ENCODE results near the gene UVRAG.

UVRAG gene

DNA sequence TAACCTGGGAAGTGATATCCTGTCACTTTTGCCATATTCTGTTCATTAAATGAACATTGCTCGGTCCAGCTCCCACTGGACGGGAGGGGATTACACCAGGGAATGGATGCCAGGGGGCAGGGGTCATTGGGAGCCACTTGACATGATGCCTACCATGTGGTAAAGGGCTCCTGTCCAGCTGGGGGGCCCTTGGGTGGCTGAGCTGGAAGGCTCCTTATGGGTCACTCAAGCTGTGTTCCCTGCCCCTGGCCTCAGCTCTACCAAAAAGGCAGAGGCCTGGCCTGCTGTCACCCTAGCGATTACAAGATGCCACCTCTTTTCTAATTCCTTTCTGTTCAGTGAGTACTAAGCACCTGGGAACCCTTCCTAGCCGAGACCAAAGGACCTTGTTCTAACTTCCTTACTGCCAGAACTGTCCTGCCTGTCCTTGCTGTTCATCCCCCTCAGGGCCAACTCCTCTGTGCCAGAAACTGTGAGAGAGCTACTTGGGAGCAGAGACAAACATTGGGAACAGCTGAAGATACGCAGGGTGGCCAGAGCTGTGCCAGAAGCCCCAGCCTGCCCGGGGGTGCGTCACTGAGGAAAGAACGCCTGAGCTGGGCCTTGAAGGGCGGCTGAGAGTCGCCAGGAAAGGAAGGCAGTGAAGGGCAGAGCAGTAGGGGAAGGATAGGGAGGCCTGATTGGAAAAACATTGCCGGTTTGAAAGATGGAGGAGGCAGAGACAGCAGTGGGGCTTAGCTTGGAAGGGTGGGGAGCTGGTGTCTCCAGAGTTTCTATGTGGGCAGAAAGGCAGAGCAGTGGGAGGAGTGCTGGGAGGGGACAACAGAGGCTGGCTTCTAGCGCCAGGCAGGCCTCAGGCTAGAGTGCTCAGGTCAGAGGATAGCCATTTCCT lies 12.7 kb upstream of the UVRAG start:
- DNase-seq, result peak in 2 of 10 donors; percentile 67 to 88
- intact Hi-C loops (cut with DNase I), result loop anchor here (2.0 to 5.0 kb wide), 2 partner anchors 351 to 515 kb away; no protein-coding TSS in a partner anchor

DNA sequence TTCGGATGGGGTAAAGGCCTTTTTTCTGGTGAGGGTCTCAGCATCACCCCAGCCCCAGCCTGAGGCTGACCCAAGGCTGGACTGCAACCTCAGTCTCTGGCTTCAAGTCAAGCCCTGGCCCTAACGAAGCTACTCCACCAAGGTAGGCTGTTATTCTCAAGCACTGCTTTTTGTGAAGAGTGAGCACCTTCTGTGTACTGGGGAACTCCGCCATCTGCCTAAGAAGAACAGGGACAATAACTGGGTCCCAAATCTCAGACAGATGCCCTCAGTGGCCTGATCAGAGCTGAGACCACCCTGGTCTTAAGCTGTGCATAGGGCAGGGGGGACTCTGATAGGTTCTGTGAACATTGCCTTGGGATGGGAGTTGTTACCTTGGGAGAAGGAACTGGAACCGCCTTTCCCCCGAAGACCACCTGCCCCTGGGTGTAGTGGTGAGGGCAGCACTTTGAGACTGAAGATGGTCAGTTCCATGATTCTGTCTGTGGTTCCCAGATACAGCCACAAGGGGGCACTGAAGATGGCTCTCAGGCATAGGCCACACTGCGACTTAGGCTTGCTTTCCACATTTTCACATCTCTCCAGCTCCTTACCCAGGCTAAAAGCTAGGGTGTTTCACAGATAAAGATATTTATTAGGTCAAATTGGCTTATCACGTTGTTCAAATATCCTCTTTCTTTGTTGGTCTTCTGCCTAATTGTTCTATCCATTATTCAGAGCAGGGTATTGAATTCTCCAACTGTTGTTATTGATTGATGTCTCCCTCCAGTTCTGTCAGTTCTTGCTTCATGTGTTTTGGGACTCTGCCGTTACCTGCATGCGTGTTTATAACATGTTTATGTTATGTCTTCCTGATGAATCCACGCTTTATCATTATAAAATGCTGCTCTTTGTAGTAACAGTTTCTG lies 11.8 kb upstream of the UVRAG start:
- intact Hi-C loops (cut with DNase I), result loop anchor here (1.0 to 5.0 kb wide), 3 partner anchors 65 to 514 kb away; no protein-coding TSS in a partner anchor
- DNase-seq, result peak in 9 of 10 donors; percentile 38 to 93 (median 83)

DNA sequence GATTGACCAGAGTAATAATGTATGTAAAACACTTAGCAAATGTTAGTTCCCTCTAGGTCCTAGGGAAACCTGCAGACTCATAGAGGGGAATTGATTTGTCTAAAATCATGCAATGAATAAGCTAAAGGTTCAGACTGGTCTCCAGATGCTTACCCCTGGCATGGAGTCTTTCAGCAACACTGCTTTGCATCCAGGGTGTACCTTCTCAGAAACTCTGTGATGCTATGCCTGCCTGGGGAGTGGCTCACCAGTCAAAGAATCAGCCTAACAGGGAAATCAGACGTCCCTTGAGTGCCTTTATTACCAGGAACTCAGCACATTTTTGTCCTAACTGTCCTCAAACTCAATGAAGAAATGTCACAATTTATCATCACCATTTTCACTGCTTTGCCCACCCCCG lies 5.9 kb upstream of the UVRAG start:
- intact Hi-C loops (cut with DNase I), result no loop called here
- no peak for DNase-seq

DNA sequence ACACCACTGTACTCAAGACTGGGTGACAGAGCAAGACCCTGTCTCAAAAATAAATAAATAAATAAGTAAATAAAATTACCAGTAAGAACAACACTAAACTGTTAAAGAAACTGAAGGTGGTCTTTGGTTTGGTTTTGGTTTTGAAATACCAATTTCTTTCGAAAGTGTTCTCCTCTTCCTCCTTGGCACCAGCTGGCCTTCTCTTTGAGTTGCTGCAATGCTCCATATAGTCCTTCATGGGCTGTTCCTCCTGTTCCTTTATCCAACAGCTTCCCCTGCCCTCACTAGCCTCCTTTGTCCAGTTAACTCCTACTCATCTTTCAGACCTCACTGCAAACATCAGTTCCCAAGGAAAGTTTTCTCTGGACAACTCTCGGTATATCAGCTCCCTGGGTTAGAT lies 5.0 kb upstream of the UVRAG start:
- no peak for DNase-seq
- intact Hi-C loops (cut with DNase I), result no loop called here

DNA sequence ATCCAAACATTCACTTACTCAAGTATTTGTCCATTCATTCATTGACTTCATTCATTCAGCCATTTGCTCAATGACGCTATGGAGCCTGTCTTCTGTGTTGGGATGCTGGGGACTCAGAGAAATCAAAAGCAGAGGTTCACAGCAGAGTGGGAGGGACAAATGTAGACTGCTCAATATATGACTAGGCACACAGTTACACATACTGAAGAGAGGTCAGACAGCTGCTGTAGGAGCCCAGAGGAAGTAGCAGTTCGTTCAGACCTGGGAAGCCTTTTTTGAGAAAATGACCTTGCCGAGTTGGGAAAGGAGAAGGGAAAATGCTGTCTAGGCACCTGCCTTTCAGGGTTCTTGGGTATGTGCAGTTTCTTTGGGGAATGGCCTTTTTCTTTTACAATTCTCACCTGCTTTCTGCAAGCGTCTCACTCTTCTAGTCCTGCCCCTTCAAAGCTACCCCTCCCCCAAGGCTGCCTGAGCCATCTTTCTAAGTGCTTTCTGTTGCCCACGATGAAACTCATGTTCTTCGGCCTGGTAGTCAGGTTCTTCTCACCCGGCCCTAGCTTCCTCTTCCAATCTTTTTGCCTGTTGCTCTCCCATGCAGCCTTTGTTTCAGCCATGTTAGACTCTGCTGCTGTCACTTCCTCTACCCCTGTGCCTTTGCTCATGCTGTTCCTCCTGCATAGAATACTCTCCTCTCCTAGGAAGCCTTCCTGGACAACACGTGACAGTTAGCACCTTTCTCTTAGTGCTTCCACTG lies 4.2 kb upstream of the UVRAG start:
- intact Hi-C loops (cut with DNase I), result no loop called here

DNA sequence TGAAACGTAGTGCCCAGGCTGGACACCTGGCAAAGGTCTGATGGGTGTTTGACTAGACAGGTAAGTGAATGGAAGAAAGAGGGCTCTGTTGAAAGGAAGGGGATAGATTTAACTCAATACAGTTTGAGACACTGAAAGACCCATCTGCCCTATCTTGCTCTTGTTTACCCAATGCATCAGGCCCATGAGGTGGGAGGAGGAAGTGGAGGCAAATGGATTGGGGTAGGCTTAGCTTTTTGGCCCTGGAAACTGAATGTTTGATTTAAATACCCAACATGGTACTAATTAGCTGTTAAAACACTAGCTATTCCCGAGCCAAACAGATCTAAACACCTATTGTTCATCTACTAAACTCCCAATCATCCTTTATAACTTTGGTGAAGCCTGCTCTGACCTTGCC lies 3.5 kb upstream of the UVRAG start:
- intact Hi-C loops (cut with DNase I), result no loop called here

More for the DNA sequence above, 4.2 kb upstream of the UVRAG start:
- no peak for DNase-seq

DNA sequence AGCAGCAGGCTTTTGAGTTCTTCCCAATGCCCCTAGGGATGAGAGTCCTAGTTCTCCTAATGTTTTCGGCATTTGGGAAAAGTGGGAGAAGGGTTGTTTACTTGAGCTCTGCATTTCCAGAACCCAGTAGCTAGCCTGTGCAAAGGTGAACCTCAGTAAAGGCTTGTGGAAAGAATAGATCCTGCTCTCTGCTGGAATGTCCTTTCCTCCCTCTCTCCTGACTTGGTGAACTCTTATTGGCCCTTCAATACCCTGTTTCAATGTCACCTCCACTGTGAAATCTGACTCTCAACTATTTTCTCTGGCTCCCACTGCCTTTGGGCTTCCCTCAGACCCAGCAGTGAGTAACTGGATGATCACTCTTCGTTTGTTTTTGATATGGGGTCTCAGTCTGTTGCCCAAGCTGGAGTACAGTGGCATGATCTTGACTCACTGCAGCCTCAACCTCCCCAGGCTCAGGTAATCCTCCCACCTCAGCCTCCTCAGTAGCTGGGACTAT lies 2.4 kb upstream of the UVRAG start:
- no peak for DNase-seq
- intact Hi-C loops (cut with DNase I), result no loop called here

More for the DNA sequence above, 3.5 kb upstream of the UVRAG start:
- DNase-seq, result no peak

DNA sequence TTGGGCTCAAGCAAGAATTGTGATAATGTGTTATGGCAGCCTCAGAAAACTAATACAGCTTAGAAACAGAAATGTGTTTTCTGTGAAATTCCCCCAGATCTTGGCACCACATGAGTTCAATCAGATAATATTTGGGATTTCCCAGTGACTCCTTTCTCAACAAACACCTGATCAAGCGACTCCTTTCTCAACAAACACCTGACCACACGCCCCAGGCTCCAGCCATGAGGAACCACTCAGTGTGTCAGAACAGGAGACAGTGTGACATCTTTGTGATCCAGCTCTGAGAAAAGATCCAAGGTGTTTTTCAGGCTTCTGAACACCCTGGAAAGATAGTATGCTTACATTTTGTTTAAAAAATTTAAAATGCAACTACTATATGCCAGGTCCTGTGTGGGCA lies 1.9 kb upstream of the UVRAG start:
- intact Hi-C loops (cut with DNase I), result no loop called here
- peak in 1 of 10 donors; percentile 64 for DNase-seq

DNA sequence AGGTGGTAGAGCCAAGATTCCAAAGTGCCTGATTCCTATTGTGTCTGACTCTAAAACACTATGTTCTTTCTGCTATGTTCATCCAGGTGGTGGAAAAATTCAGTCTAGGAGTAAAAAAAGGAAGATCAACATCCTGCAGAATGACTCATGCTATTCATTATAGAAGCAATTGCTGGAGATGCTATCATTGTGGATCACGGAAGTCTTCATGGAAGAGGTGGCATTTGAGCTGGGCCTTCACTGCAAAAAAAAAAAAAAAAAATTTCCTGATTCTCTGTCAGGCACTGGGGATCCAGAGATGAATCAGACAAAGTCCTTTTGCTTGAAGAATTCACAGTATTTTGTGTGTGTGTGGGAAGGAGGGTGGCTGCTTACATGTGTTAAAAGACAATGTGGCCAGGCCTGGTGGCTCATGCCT lies 1.4 kb upstream of the UVRAG start:
- no peak for DNase-seq
- intact Hi-C loops (cut with DNase I), result no loop called here

DNA sequence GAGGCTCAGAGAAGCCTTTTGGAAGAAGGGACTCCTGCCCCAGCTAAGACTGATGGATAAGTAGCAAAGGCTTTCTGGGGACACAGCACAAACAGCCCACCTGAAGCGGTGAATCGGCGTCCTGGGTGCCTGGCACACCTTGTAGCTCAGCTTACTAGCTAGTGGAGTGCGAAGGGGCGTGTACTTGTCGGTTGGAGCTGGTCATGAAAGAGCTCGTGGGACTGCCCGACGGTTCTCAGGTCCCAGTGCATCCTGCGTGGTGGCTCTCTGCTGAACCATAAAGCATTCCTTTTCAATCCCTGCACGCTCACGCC lies 690 bp upstream of the UVRAG start:
- intact Hi-C loops (cut with DNase I), result no loop called here
- DNase-seq, result no peak

DNA sequence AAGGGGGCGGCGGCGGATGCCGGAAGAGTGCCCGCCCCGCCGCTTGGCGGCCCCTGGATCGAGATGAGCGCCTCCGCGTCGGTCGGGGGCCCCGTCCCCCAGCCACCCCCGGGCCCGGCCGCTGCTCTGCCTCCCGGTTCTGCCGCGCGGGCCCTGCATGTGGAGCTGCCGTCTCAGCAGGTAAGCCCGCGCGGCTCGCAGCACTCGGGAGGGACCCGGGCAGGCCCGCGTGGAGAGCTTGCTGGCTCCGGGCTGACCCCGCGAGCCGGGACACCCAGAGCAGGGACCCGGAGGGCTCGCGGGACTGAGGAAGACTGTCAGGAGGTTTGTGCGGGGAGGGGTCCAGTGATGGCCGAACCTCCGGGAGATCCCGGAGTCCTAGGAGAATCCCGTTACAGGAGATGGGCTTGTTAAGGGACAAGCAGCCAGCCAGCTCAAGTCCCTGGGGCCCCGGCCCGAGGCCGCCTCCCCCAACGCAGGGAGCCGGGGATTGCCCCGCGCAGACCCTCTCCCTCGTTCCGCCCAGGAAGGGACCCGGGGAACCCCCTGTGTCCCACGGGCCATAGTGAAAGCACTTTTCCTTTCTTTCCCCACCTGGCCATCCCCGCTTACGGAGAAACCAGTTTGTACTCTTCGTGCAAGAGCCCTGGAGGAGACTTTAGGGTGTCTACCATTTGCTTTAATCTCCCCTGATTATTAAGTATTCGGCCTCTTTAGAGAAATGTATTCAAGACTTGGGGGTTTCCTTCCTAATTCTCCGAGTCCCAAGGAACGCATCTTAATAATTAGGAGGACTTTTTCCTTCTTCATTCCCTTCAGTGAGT lies 547 bp downstream of the UVRAG start:
- intact Hi-C loops (cut with DNase I), result loop anchor here (5.0 kb wide), 1 partner anchor 52 kb away; no protein-coding TSS in a partner anchor
- DNase-seq, result peak in 2 of 10 donors; percentile 81 to 86

DNA sequence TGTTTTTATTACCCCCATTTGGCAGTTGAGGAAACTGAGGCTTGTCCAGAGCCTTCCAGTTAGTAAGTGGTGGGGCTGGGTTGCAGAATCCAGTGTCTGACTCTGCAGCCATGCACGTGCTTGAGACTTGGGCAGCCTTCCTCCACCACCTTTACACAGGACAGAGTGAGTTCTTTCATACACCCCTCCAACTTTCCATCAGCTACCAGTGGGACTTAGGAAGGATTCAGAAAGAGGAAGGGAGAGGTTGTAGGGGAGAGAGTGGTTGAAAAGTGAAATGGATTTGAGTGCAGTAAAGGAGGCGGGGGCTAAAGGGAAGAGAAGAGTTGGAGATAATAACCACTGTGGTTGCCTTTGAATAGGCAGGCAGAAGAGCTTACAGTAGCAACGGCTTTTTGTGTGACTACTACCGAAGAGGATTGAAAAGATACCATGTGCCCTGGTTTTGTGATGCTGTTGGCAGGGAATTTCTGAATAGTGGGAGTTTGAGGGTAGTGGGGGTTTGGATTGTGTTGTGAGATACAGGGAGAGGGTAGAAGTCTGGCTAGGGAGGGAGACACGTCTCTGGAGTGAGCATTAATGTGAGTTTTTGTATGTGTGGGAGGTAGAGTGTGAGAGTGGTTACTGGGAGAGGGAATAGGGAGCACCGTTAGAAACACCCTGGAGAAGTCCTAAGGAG lies 1.7 kb downstream of the UVRAG start:
- intact Hi-C loops (cut with DNase I), result loop anchor here (5.0 kb wide), 1 partner anchor 51 kb away; no protein-coding TSS in a partner anchor
- DNase-seq, result no peak

DNA sequence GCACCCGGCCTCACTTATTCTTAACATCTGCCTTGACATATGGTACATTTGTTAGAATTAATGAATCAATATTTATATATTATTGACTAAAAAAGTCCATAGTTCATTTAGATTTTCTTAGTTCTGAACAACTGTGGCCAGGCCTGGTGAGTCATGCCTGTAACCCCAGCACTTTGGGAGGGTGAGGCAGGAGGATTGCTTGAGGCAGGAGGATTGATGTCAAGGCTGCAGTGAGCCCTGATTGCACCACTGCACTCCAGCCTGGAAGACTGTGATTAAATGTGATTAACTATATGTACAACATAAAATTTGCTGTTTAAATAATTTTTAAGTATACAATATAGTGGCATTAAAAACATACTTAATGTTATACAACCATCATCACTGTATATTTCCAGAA lies 5.6 kb downstream of the UVRAG start:
- intact Hi-C loops (cut with DNase I), result loop anchor here (5.0 kb wide), 1 partner anchor 137 kb away; no protein-coding TSS in a partner anchor
- no peak for DNase-seq

DNA sequence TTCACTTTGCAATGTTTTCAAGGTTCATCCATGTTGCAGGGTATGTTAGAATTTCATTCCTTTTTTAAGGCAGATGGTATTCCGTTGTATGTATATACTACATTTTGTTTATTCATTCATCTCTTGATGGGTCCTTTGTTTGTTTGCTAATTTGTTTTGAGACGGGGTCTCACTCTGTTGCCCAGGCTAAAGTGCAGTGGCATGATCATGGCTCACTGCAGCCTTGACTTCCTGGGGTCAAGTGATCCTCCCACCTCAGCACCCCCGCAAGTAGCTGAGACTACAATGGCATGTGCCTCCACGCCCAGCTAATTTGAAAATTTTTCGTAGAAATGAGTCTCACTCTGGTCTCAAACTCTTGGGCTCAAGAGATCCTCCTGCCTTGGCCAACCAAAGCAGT lies 6.2 kb downstream of the UVRAG start:
- no peak for DNase-seq
- intact Hi-C loops (cut with DNase I), result loop anchor here (5.0 kb wide), 1 partner anchor 136 kb away; no protein-coding TSS in a partner anchor

DNA sequence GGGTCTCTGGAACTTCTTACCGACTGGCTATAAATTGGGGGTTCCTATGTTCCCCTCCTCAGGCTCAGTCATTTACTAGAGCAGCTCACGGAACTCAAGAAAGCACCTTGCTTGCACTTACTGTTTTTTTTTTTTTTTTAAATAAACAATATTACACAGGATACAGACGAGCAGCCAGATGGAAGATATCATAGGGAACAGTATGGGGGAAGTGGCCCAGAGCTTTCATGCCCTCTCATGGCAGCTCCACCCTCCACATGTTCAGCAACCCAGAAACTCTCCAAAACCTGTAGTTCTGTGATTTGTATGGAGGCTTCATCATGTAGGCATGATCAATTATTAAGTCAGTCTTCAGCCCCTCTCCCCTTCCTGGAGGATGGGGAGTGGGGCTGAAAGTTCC lies 7.5 kb downstream of the UVRAG start:
- DNase-seq, result no peak
- intact Hi-C loops (cut with DNase I), result loop anchor here (5.0 kb wide), 1 partner anchor 135 kb away; no protein-coding TSS in a partner anchor

DNA sequence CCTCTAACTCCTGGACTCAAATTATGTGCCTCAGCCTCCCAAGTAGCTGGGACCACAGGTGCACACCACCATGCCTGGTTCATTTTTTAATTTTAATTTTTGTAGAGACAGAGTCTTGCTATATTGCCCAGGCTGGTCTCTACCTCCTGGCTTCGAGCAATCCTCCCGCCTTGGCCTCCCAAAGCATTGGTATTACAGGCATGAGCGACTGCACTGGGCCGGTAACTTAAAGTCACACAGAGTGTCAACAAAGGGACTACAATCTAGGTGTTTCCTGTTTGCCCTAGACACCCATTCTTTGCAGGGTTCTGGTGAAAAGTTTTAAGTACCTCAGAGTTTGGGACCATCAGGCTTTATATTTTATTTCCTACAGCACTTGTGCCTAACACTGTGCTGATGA lies 8.4 kb downstream of the UVRAG start:
- DNase-seq, result no peak
- intact Hi-C loops (cut with DNase I), result loop anchor here (5.0 kb wide), 1 partner anchor 134 kb away; no protein-coding TSS in a partner anchor

DNA sequence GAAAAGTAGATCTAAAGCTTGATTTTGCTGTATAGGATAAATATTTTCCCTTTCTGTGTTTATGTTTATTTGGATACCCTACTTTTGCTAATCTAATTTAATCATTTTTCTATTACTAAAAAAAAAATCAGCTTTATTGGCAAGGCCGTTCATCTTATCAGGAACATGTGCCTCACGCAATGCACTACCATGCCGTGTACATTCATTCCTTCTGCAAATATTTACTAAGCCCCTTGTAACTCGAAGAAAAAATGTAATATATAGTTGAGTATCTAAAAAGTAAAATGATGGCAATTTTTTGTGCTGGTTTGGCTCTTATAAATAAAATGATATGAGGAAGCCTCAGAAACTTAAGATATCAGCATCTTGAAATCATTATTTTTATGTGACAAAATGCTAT lies 8.9 kb downstream of the UVRAG start:
- DNase-seq, result no peak
- intact Hi-C loops (cut with DNase I), result loop anchor here (5.0 kb wide), 1 partner anchor 133 kb away; no protein-coding TSS in a partner anchor

DNA sequence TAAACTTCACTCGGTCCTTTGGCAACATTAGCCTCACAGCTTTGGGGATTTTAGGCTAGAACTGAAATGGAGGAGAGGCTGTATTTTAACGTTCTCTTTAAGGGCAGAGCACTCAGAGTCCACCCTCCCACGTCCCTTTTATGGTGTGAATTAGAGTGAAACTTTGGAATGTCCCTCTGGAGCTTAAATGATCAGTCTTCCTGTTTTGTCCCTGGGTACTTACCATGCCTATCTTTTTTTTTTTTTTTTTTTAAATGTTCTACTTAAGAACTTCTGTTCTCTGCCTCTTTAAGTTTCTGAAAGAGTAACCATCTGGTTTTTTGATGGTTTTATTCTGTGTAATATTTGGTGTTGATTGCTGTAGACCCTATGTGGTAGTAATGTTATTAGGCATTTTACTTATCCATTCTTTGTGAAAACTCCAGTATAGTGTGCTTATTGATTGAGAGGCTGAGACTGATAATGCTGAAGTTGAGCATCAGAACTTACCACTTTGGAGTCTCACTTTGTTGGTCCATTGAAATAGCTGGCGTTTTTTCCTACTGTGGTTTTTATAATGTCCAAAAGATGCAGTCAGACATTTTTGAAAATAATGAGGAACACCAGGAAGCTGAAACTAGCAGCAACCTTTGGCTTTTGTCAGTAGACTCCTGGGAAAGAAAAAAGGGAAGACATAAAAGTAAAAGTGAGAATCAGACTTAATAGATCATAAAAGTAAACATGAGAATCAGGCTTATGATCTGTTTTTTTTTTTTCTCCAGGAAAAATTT lies 11.6 kb downstream of the UVRAG start:
- intact Hi-C loops (cut with DNase I), result no loop called here

More for the DNA sequence above, 11.6 kb downstream of the UVRAG start:
- no peak for DNase-seq
